CD14-positive monocyte (primary cell): ENCODE measurements around the gene CENPA. TPM values are rescaled to one million over a fixed set of nuclear protein-coding genes. Genes with fewer than 3 reads are reported as not detected.

Source experiments
- DNase-seq, 3 donors: peaks; one replicate each; pipeline ENCODE4 v3.0.0-alpha.2; 2011 to 2022
- H2AFZ ChIP-seq: 2 replicates; pipeline ENCODE4 v1.6.0; 2012; ENCODE audit warnings: mild to moderate bottlenecking, low read depth, low read length, inconsistent platforms; ENCODE audit not compliant: insufficient read depth, poor library complexity, severe bottlenecking
- H3K27ac ChIP-seq, 2 donors: 1 replicate in 1 of 2; 2 replicates in 1 of 2; pipeline ENCODE4 v1.5.1; 2012 to 2013; ENCODE audit warnings: low read length in 2 of 2, control low read depth in 1 of 2, inconsistent platforms in 1 of 2, low read depth in 1 of 2, mild to moderate bottlenecking in 1 of 2
- H3K27me3 ChIP-seq, 2 donors: one replicate each; pipeline versions ENCODE4 v1.6.0 to v1.6.1; 2011 to 2013; ENCODE audit warnings: low read length in 2 of 2; ENCODE audit not compliant: control insufficient read depth in 2 of 2, insufficient read depth in 2 of 2
- H3K36me3 ChIP-seq, 2 donors: replicated peaks in 1 of 2; 1 replicate in 1 of 2; 2 replicates in 1 of 2; pipeline versions ENCODE4 v1.5.1 to v1.6.1; 2012 to 2013; ENCODE audit warnings: low read length in 2 of 2, control low read depth in 1 of 2, inconsistent platforms in 1 of 2, mild to moderate bottlenecking in 1 of 2; ENCODE audit not compliant: insufficient read depth in 2 of 2, control insufficient read depth in 1 of 2
- H3K4me1 ChIP-seq, 2 donors: 1 replicate in 1 of 2; 2 replicates in 1 of 2; pipeline versions ENCODE4 v1.5.1 to v1.6.1; 2012 to 2013; ENCODE audit warnings: low read length in 2 of 2, control low read depth in 1 of 2, inconsistent platforms in 1 of 2, mild to moderate bottlenecking in 1 of 2, moderate library complexity in 1 of 2; ENCODE audit not compliant: insufficient read depth in 2 of 2, control insufficient read depth in 1 of 2
- H3K4me2 ChIP-seq: replicated peaks from 2 replicates; pipeline ENCODE3; 2012; ENCODE audit warnings: low read length, moderate library complexity, mild to moderate bottlenecking; ENCODE audit not compliant: poor library complexity, severe bottlenecking; ENCODE audit errors: extremely low read depth
- H3K4me3 ChIP-seq, 3 experiments: fragments of 200-600 bp in 1 of 3; sonication (generic) in 1 of 3; replicated peaks in 1 of 3; 1 replicate in 2 of 3; 2 replicates in 1 of 3; pipeline ENCODE4 v1.5.1; 2011 to 2013; ENCODE audit warnings: low read length in 3 of 3, mild to moderate bottlenecking in 3 of 3, control low read depth in 2 of 3, low read depth in 2 of 3, inconsistent platforms in 1 of 3, moderate library complexity in 1 of 3
- H3K79me2 ChIP-seq: 2 replicates; pipeline ENCODE4 v1.6.0; 2012; ENCODE audit warnings: mild to moderate bottlenecking, control low read depth, inconsistent platforms, low read length, moderate library complexity; ENCODE audit not compliant: insufficient read depth
- H3K9ac ChIP-seq: 2 replicates; pipeline ENCODE4 v1.6.0; 2017; ENCODE audit warnings: low read length, mild to moderate bottlenecking; ENCODE audit not compliant: insufficient read depth, poor library complexity, severe bottlenecking
- H3K9me3 ChIP-seq, 2 donors: replicated peaks in 1 of 2; 1 replicate in 1 of 2; 2 replicates in 1 of 2; pipeline versions ENCODE4 v1.5.1 to v1.6.1; 2012 to 2013; ENCODE audit warnings: low read length in 2 of 2, control low read depth in 1 of 2; ENCODE audit not compliant: control insufficient read depth in 1 of 2, insufficient read depth in 1 of 2
- H4K20me1 ChIP-seq: 2 replicates; pipeline ENCODE4 v1.6.0; 2012; ENCODE audit warnings: mild to moderate bottlenecking, low read length, control low read depth, moderate library complexity; ENCODE audit not compliant: insufficient read depth
- H3K27ac Mint-ChIP-seq, 7 donors: one replicate each; pipeline ENCODE4 v1.8.0; 2020; ENCODE audit warnings: mild to moderate bottlenecking in 7 of 7, mixed read lengths in 7 of 7, moderate library complexity in 6 of 7, inconsistent platforms in 2 of 7
- H3K27me3 Mint-ChIP-seq, 3 donors: one replicate each; pipeline ENCODE4 v1.8.0; 2021 to 2022; ENCODE audit warnings: low read depth in 3 of 3, mild to moderate bottlenecking in 3 of 3, mixed read lengths in 3 of 3, moderate library complexity in 3 of 3, inconsistent platforms in 1 of 3
- H3K36me3 Mint-ChIP-seq, 2 donors: one replicate each; pipeline ENCODE4 v1.8.0; 2020; ENCODE audit warnings: mixed read lengths in 2 of 2, inconsistent platforms in 1 of 2, mild to moderate bottlenecking in 1 of 2
- H3K4me1 Mint-ChIP-seq: one replicate; pipeline ENCODE4 v1.8.0; 2020; ENCODE audit warnings: mild to moderate bottlenecking, mixed read lengths
- H3K4me3 Mint-ChIP-seq, 2 donors: one replicate each; pipeline ENCODE4 v1.8.0; 2020; ENCODE audit warnings: mild to moderate bottlenecking in 2 of 2, mixed read lengths in 2 of 2, moderate library complexity in 1 of 2
- H3K9me3 Mint-ChIP-seq, 7 donors: one replicate each; pipeline ENCODE4 v1.8.0; 2020 to 2022; ENCODE audit warnings: mixed read lengths in 7 of 7, mild to moderate bottlenecking in 6 of 7, moderate library complexity in 6 of 7, inconsistent platforms in 2 of 7
- CTCF ChIP-seq: fragments of 200-600 bp; IDR thresholded peaks from one replicate; pipeline ENCODE4 v1.8.0; 2022; ENCODE audit warnings: antibody characterized with exemption, mild to moderate bottlenecking
- WGBS: methylation state at CpG from one replicate; pipeline ENCODE4 v1.1.5; 2013; ENCODE audit warnings: missing lambda C conversion rate; ENCODE audit not compliant: insufficient coverage; 5-methylcytosine and 5-hydroxymethylcytosine counted together
- intact Hi-C, 2 donors: fragments of 100-400 bp; cut with micrococcal nuclease; formaldehyde crosslinking; loops; one replicate each; pipeline versions ENCODE4 v1.15.0 to v1.15.1; 2023
- polyA plus RNA-seq, 3 donors: library from polyadenylated mRNA; depleted of rRNA in 1 of 3; unstranded in 2 of 3; stranded (reverse) in 1 of 3; fragments of 300-500 nt in 2 of 3; fragments of >200 nt in 1 of 3; fragmentation: Illumina TruSeq in 2 of 3; gene quantifications; 1 replicate in 2 of 3; 2 replicates in 1 of 3; pipeline ENCODE4 v1.2.3, GENCODE V29; 2012 to 2021

CENPA gene
- polyA plus RNA-seq, 3 donors: 0.24 TPM; not detected in 2

GRCh38 chr2:26809211-26809610, 23.4 kb downstream of the CENPA start:
- H3K36me3 ChIP-seq: no peaks in the 10 kb centered on the region
- no peak for TF ChIP-seq CTCF
- intact Hi-C loops: no loop called here
- H3K9me3 ChIP-seq: no peaks in the 10 kb centered on the region
- H3K27me3 ChIP-seq: no peaks in the 10 kb centered on the region
- H3K4me1 Mint-ChIP-seq: peaks cover 8% of the 10 kb centered on the region
- DNase-seq: no peak
- WGBS: 83% methylated on average over 1 of the region's 3 CpGs
- H3K9ac ChIP-seq: no peak overlapping the region
- peaks cover 1 to 9% (median 2%) of the 10 kb centered on the region in 3 donors for H3K27me3 Mint-ChIP-seq
- no peak overlapping the region for H3K4me3 Mint-ChIP-seq
- H3K79me2 ChIP-seq: no peaks in the 10 kb centered on the region
- H3K4me2 ChIP-seq: no peak overlapping the region
- no peaks in the 10 kb centered on the region for H4K20me1 ChIP-seq
- no peaks in the 10 kb centered on the region for H3K36me3 Mint-ChIP-seq
- H2AFZ ChIP-seq: no peak overlapping the region
- peaks cover 0 to 6% (median 3%) of the 10 kb centered on the region in 7 donors for H3K9me3 Mint-ChIP-seq
- H3K4me1 ChIP-seq: peaks cover 4 to 13% of the 10 kb centered on the region in 2 donors
- H3K27ac ChIP-seq: no peak overlapping the region
- H3K27ac Mint-ChIP-seq: no peak overlapping the region
- no peak overlapping the region for H3K4me3 ChIP-seq

- H2AFZ ChIP-seq: peak overlapping the region; percentile 19
- no peaks in the 10 kb centered on the region for H3K79me2 ChIP-seq
- peaks cover 0 to 9% (median 5%) of the 10 kb centered on the region in 7 donors for H3K9me3 Mint-ChIP-seq
- 0% methylated on average over 1 of the region's 6 CpGs for WGBS
- H3K4me3 Mint-ChIP-seq: no peak overlapping the region
- H3K4me1 ChIP-seq: peaks cover 4 to 13% of the 10 kb centered on the region in 2 donors
- no peak overlapping the region for H3K9ac ChIP-seq
- H3K4me2 ChIP-seq: no peak overlapping the region
- H4K20me1 ChIP-seq: no peaks in the 10 kb centered on the region
- DNase-seq: peak; percentile 3 to 12 (median 9)
- H3K27ac Mint-ChIP-seq: peak overlapping the region in 1 of 7 donors; percentile 24
- intact Hi-C loops: no loop called here
- no peaks in the 10 kb centered on the region for H3K27me3 ChIP-seq
- no peak overlapping the region for H3K4me3 ChIP-seq
- H3K4me1 Mint-ChIP-seq: peaks cover 8% of the 10 kb centered on the region
- no peaks in the 10 kb centered on the region for H3K36me3 ChIP-seq
- no peak overlapping the region for H3K27ac ChIP-seq
- peaks cover 1 to 12% (median 2%) of the 10 kb centered on the region in 3 donors for H3K27me3 Mint-ChIP-seq
- no peaks in the 10 kb centered on the region for H3K36me3 Mint-ChIP-seq
- TF ChIP-seq CTCF: no peak
- H3K9me3 ChIP-seq: no peaks in the 10 kb centered on the region
These were observed 24.2 kb downstream of the CENPA start for GRCh38 chr2:26809876-26810577.
